Stimulated activated CD4-positive, alpha-beta T cell treated with anti-CD3 and anti-CD28 coated beads, TNF-alpha, amount 100 ng/mL, for 1 hour (primary cell): ENCODE measurements around the gene PPFIA3.
"Not testable (repeated sequence)": the region's sequence is repeated elsewhere in the genome, so short reads cannot be mapped to it uniquely, and the experiment has no call there.

Experiments
- DNase-seq, 3 donors: peaks; one replicate each; pipeline ENCODE4 v3.0.0-alpha.2; 2020; ENCODE audit warnings: low read depth in 3 of 3, low spot score in 1 of 3

Gene PPFIA3

DNA sequence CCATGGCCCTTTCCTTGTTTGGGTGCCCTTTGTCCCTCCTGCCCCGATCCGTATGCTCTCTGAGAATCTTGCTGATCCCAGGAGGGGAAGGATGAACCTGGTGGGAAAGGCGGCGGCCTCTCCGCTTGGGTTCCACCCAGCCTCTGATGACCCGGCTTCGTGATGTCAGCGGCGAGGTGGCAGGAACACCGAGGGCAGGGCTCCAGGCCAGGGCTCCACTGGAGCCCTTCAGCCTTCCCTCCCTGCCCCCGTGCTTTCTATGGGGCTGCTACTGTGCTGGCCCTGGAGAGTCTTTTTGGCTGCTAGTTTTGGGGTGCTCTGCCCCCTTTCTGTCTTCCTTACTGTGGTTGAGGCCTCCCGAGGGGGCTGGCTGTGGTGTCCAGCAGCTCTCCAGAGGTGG lies 17.0 kb upstream of the PPFIA3 start:
- DNase-seq = no peak

DNA sequence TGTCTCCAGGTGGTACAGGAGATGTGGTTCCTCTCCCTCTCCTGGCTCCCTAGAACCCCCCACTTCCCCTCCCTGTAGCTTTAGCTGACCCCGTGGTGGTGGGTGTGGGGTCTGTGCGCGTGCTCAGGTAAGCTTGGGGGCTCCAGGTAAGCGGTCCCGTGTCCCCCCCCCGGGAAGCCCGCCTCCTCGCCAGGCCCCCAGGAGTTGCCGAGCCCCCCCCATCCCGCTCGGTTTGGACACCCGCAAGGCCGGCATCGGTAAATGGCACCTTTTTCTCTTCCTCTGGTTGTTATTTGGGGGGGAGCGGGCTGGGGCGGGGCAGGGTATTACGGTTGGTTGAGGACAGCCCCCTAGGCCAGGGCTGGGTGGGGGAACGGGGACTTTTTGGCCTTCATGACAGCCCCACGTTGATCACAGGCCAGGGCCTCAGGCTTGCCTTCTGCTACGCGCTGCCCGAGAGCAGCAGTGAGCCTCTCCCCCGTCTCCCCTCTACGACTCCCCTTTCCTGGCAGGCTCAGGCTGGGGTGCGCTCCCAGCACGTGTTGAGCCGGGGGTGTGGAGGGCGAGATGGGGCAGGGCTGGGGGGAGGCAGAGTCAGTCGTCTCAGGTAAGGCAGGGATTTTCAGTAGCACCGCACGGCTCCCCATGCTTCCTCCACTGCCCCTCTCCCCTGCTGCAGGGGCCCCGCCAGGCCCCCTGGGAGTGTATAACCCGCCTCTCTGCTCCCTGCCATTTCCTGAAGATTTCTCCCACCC lies 15.8 kb upstream of the PPFIA3 start:
- DNase-seq = no peak

DNA sequence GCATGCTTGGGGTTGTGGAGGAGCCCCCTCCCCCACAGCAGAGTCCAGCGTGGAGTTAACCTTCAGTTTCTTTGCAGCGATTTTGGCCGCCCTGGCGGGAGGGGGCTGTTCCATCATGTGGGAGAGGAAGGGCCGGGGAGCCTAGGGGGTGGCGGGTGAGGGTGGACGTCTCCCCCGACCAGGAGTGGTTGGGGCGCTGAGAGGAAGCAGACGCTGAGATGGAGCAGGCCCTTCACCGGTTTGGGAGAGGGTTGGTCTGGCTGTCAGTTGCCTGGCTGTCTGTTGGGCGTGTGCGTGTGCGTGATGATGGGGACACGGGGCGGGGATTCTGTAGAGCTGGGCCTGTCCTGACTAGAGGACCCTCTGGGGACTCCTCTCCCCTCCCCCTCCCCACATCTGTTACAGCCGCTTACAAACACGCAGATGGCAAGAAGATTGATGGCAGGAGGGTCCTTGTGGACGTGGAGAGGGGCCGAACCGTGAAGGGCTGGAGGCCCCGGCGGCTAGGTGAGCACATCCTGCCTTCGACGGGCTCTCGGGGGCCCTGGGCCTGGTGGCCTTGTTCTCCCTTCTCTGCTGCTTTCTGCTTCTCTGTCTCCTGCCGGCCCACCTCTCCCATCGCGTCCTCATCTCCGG lies 15.0 kb upstream of the PPFIA3 start:
- no peak for DNase-seq

DNA sequence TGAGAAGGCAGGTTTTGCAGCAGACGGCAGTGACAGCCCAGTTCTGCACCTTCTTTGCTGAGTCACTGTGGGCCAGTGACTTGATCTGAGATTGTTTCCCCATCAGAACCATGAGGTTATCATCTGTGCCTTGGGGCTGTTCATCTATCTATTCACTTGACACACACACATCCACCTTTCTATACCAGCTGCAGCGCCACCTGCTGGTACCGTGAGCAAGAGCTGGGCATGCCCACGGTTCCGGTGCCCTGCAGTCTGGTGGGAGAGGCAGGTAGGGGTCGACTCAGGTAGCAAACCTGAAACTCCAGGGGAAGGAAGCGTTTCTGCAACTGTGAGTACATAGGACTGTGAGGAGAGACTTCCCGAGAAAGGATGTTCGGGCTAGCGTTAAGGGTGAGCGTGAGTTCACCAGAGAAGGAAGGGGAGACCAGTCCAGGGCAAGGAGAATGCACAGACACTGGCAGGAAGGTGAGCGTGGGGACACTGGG lies 12.7 kb upstream of the PPFIA3 start:
- peak in 1 of 3 donors; percentile 53 for DNase-seq

DNA sequence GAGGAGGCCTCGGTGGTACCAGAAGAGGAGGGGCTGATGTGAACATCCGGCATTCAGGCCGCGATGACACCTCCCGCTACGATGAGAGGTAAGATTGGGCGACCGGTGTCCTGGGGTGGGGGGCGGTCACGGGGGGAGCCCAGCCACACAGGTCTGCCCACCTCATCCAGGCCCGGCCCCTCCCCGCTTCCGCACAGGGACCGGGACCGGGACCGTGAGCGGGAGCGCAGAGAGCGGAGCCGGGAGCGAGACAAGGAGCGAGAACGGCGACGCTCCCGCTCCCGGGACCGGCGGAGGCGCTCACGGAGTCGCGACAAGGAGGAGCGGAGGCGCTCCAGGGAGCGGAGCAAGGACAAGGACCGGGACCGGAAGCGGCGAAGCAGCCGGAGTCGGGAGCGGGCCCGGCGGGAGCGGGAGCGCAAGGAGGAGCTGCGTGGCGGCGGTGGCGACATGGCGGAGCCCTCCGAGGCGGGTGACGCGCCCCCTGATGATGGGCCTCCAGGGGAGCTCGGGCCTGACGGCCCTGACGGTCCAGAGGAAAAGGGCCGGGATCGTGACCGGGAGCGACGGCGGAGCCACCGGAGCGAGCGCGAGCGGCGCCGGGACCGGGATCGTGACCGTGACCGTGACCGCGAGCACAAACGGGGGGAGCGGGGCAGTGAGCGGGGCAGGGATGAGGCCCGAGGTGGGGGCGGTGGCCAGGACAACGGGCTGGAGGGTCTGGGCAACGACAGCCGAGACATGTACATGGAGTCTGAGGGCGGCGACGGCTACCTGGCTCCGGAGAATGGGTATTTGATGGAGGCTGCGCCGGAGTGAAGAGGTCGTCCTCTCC lies 11.5 kb upstream of the PPFIA3 start:
- no peak for DNase-seq

DNA sequence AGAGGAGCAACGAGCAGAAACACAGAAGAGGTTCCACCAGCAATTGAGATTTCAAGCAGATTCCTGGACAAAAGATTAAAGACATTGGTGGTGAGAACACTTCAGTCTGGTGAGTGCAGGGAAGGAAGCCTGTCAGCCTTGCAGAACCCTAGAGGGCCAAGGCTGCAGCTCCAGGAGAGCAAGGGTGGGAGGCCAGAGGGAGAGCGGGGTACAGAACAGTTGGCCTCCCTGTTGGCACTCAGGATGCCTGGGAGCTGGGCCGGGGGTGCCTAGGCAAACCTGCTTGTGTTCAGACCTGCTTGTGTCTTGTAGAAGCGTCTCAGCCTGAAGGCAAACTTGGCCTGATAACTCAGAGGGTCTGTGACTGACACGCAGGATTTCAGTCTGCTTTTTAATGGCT lies 10.3 kb upstream of the PPFIA3 start:
- DNase-seq = no peak

DNA sequence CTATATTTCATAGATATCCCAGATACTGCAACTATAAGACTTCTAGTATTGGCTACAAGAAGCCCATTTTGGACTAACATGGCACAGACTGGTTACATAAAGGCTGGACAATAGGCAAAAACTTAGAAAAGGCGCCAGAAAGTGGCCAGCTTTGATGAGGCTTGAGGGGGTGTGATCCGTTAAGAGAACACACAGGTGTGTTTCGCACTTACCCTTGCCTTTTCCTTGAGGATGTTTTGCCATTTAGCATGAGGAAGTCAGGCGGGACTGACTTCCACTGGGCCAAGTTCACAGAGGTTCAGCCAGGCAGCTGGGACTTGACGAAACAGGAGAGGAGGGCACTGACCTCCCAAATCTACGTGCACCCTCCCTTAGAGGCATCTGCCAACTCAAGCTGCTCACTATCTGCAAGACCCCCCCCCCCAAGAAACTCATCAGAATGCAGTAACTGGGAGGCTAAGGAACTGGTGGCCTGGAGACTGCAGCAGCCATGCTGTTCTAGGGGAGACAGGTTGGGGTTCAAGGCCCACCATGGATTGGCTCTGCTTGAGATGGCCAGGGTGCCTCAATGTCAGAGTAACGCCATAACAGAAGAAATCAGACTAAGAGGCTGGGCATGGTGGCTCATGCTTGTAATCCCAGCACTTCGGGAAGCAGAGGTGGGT lies 9.6 kb upstream of the PPFIA3 start:
- no peak for DNase-seq

DNA sequence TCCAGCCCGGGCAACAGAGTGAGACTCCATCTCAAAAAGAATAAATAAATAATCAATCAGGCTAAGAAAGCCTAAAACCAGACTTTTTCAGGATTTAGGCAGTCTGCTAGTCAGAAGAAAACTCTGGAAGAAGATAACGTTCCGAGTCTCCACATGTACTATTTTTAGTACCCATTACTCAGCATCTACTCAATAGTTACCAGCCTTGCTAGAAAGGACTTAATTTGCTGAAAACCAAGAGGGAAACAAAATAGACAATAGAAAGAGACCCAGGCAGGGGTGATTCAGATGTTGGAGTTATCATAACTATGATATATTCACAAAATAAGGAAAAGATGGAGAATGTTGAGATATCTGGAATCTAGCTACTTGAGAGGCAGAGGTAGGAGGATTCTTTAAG lies 8.8 kb upstream of the PPFIA3 start:
- no peak for DNase-seq

DNA sequence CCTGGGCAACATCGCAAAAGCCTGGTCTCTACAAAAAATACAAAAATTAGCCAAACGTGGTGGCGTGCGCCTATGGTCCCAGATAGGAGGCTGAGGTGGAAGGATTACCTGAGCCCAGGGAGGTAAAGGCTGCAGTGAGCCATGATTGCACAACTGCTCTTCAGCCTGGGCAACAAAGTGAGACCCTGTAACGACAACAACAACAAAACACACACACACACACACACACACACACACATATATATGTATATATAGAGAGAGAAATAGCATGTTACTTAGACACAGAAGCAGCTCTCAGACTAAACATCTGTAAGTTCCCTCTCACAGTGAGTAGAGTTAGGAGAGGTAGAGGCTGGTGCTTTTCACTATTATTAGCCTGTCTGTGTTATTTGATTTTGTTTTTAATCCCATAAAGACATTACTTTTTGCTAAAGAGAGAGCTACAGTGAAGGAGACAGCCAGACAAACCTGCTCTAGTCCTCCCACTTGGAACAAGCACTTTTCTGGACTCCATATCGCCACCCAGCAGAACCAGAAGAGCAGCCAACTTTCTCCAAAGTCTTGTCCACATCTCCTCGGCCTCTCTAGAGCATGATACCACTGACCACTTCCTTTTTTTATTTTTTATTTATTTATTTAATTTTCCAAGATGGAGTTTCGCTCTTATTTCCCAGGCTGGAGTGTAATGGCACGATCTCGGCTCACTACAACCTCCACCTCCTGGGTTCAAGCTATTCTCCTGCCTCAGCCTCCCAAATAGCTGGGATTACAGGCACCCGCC lies 7.9 kb upstream of the PPFIA3 start:
- DNase-seq = no peak

DNA sequence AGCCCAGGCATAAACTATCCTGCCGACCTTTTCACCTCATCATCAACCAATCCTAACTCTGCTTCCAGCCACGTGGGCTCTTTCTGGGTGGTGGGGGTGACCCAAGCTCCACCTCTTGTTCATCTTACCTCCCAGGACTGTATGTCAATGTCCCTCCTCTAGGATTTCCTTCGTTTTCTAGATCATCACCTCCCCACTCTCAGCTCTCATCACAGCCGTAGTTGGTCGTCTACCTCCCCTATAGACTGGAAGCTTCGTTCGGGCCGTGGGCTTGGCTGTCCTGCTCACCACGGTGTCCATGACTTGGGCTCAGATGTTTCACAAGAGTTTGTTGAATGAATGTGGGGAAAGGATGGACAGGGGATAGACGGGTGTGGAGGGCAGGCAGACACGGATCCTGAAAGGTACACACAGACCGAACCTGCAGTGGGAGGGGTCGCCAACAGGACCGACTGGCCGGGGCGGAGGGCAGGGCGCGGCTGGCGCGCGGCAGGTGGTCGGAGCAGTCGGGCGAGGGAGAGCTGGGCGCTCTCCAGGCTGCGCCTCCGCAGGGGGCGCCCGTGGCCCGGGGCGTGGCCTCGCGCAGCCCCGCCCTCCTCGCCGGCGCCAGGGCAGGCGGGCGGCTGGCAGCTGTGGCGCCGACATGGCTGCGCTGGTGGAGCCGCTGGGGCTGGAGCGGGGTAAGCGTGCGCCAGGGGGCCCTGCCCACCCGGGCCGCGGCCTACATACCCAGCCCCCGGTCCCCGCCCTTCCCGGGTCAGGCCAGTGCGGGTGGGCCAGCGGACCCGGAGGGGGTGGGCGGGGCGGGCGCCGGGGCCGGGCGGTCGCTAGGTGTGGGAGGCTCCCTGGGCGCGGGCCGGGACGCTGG lies 5.3 kb upstream of the PPFIA3 start, which contains the start of gene LIN7B:
LIN7B (plus strand) TSS at position 609 of the 868 bp plus-strand sequence; CDS start at position 644, 35 bp downstream.
- peak; percentile 30 to 71 (median 49) for DNase-seq

DNA sequence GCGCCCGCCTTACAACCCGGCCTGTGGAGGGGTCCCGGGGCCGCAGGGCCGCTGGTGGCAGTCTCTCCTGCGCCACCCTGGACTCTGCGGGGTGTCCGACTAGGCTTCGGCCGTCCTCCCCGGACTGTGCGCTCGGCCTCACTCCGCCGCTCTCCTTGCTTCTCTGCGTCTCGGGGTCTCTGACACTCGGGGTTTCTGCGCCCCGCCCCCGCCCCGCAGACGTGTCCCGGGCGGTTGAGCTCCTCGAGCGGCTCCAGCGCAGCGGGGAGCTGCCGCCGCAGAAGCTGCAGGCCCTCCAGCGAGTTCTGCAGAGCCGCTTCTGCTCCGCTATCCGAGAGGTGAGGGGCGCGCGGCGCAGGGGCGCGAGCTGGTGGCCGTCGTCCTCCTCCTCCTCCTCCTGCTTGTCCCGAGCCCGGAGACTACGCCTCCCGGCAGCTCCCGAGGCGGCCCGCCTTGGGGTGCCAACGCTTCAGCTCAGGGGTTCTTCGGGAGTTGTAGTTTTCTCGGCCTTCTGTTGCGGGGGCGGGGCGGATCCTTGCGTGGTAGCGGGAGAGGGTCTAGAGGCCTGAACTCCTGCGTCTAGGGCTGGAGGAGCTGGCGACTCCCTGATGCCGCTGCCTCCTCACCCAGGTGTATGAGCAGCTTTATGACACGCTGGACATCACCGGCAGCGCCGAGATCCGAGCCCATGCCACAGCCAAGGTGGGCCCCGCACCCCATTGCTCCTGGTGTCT lies 4.5 kb upstream of the PPFIA3 start:
- no peak for DNase-seq

DNA sequence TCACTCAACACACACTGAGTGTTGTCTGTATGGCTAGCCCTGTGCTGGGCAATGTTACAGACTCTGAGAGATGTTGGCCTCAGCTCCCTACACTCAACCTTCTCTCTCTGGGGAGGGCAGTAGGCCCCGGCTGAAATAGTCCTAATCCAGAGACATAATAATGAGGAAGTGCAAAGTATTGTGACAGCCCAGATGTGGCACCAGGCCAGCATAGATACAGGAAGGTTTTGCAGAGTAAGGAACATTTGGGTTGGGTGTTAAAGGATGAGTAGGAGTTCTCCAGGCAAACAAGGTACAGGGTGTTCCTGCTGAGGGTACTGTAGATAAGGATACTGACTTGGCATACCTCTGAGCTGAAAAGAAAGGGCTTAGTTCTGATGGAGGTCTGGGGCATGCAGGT lies 2.8 kb upstream of the PPFIA3 start:
- no peak for DNase-seq

DNA sequence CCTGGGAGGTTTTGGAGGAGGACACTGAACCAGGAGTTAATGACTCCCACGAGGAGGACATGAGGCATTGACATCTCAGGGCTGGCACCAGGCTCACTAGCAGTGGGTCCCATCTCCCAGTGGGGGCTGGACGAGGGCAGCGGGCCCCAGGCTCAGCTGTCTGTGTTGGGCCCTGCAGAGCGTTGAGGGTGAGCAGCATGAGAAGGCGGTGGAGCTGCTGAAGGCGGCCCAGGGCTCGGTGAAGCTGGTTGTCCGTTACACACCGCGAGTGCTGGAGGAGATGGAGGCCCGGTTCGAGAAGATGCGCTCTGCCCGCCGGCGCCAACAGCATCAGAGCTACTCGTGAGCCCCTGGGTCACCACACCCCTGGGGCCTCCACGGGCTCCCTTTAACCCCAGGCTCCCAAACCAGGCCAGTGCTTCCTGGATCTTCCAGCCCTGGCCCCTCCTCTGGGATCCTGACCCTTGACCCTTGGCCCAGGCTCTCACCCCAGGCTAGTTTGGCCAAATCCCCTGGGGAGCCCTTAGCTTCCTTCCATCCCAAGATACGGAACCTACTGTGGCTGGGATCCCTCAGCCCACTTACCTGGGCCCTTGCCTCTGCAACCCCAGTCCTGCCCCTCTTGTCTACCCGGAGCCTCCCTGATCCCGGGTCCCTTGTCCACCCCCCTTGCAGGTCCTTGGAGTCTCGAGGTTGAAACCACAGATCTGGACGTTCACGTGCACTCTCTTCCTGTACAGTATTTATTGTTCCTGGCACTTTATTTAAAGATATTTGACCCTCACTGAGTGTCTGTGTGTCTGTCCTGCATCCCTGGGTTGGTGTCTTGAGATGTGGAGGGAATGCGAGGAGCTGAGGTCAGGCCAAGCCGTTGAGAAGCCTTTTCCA lies 1.4 kb upstream of the PPFIA3 start:
- DNase-seq = no peak

DNA sequence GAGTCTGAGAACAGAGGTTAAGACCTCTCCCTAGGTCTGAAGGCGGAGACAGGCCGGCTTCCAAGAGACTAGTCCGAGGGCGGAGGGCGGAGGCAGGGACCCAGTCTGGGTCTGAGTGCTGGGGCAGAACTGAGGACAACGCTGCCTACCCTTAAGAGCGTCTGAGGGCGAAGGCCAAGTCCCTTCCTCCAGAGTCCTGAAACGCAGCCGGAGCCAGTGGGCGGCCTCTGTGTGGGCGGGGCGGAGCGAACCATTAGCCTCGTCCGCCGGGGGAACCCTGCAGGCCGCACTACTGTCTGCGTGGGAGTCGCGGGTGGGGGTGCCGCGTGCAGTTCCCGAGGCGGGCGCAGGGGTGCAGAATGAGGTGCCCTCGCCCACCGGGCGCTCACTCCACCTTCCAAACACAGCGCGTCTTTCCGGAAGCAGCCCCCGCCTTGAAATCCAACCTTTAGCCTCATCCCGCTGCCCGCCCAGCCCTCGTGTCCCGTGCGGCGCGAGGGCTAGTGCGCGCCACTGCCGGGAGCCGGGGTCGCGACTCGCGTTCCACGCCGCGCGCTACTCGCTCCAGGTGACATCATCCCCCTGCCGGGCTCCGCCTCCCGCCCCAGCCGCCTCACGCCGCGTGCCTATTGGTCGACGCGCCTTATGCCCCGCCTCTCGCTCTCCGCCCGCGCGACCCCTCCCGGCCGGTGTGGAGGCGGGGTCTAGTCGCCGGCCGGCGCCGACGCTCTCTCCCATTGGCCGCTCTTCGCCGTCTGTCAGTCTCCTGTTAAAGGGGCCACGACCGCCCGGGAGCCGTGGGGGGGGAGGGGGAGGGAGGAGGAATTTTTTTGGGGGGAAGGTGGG lies 556 bp upstream of the PPFIA3 start, which contains the start of gene C19orf73:
C19orf73 (minus strand) TSS at position 579 of the 846 bp plus-strand sequence; CDS start at position 458, 121 bp downstream.
- DNase-seq = peak; percentile 91 to 94 (median 93)

DNA sequence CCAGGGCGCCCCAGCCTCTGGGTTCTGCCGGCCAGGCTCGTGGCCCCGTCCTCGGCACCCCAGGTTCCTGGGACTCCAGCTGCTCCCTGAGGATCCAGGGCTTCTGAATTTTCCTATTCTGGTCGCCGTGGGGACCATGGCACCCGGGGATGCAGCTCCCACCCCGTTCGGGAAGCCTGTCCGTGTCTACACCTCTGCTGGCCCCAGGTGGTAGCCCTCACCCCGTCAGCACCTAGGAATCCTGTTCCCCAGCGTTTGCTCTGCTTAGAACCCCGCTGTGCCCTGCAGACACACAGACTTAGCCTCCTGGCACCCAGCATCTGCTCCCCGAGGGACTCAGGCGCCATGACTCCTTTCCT lies 960 bp downstream of the PPFIA3 start:
- no peak for DNase-seq

DNA sequence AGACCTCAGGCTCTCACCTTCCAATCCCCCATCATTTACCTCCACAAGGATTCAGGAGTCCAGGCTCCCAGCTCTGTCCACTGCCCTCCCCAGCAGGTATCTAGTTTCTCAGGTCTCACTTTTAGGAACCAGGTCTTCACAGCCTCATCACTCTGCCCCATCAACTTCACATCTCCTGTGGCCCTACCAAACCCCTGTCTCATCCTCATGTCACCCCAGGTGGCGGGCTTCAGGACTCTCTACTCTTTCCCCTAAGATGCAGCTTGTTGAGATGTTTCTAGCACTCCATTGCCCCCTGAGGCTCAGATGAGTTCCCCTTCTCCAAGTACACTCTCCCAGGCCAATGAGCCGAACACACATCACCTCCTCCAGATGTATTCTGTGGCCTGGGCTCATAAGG lies 1.5 kb downstream of the PPFIA3 start:
- DNase-seq = no peak

DNA sequence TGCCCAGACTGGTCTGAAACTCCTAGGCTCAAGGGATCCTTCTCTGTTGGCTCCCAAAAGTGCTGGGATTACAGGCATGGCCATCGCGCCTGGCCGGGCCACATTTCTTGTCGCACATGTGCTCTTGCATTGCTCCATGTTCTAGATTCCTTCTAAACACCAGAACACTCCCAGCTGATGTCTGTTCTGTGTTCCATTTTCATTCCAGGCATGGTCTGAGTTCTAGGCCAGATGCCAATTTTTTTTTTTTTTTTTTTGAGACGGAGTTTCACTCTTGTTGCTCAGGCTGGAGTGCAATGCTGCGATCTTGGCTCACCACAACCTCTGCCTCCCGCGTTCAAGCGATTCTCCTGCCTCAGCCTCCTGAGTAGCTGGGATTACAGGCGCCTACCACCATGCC lies 2.5 kb downstream of the PPFIA3 start:
- not testable (repeated sequence) for DNase-seq
